ENCODE measurements around the gene HIGD1C. TPM values are rescaled to one million over a fixed set of nuclear protein-coding genes. Genes with fewer than 3 reads are reported as not detected.
"Not testable (repeated sequence)": the region's sequence is repeated elsewhere in the genome, so short reads cannot be mapped to it uniquely, and the experiment has no call there.

Gene HIGD1C
- total RNA-seq, 1 experiment from 2014 or later: not detected

DNA sequence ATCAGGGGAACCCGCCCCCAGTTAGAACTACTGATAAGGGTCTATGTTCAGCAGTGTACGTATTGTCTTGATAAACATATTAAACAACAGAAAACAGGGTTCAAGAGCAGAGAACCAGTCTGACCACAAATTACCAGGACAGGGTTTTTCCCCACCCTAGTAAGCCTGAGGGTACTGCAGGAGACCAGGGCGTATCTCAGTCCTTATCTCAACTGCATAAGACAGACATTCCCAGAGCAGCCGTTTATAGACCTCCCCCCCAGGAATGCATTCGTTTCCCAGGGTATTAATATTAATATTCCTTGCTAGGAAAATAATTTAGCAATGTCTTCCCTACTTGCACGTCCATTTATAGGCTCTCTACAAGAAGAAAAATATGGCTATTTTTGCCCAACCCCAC, 40.0 kb upstream of the HIGD1C start:
- H3K23ac ChIP-seq (ENCODE audit: insufficient read length, low read depth, low read length); H2BK15ac ChIP-seq (ENCODE audit: low read depth, low read length); H3K79me1 ChIP-seq (ENCODE audit: insufficient read depth, low read depth, low read length, poor library complexity, severe bottlenecking); H3K9ac ChIP-seq (ENCODE audit: extremely low read depth, insufficient read length, low read length); H2AFZ ChIP-seq (ENCODE audit: low read length); H3K4me1 ChIP-seq (ENCODE audit: insufficient read depth, low read length); H2BK20ac ChIP-seq (ENCODE audit: low read depth, low read length, poor library complexity, severe bottlenecking); H3K14ac ChIP-seq (ENCODE audit: insufficient read depth, low read length); H2BK120ac ChIP-seq (ENCODE audit: low read depth, low read length, poor library complexity, severe bottlenecking); H4K8ac ChIP-seq (replicated peaks; ENCODE audit: insufficient read length, low read depth, low read length); H3K27me3 ChIP-seq (ENCODE audit: insufficient read depth, low read length); H3K18ac ChIP-seq (ENCODE audit: insufficient read length, low read depth, low read length); H4K91ac ChIP-seq (ENCODE audit: insufficient read length, low read depth, low read length); H4K20me1 ChIP-seq (ENCODE audit: control insufficient read depth, insufficient read depth, insufficient read length); DNase-seq; H3K56ac ChIP-seq (ENCODE audit: insufficient read length, low read depth, low read length); H3K79me2 ChIP-seq (ENCODE audit: insufficient read depth, low read length); H3K4me2 ChIP-seq (ENCODE audit: insufficient read depth, insufficient read length, low read length); H3K27me3 Mint-ChIP-seq (ENCODE audit: low read depth); H3K27ac Mint-ChIP-seq; H2BK5ac ChIP-seq (ENCODE audit: insufficient read length, low read length); H4K5ac ChIP-seq (ENCODE audit: insufficient read length, low read depth, low read length); H3K23me2 ChIP-seq (ENCODE audit: insufficient read length, low read depth, low read length, poor library complexity, severe bottlenecking); H3T11ph ChIP-seq (ENCODE audit: low read length); H2AK5ac ChIP-seq (ENCODE audit: insufficient read length, low read length); H3K4ac ChIP-seq (ENCODE audit: low read depth, low read length); H2BK12ac ChIP-seq (ENCODE audit: insufficient read length, low read depth, low read length); H3K4me3 Mint-ChIP-seq; H3K27ac ChIP-seq (ENCODE audit: insufficient read length, low read depth, low read length): not testable (repeated sequence)
- Mint-ChIP-seq H3K9me3 (peaks cover 59 to 61% of the 10 kb centered on the region in 2 experiments), H3K36me3 (ENCODE audit: insufficient read depth in 1 of 3, low read depth in 3 of 3) (peaks cover 33 to 59% (median 54%) of the 10 kb centered on the region in 3 experiments), H3K4me1 (peaks cover 20 to 23% of the 10 kb centered on the region in 2 experiments)
- no CpG with 5 or more reads among the region's 6 CpGs for WGBS (ENCODE audit: extremely low coverage, insufficient read length, low lambda C conversion rate)
- H3K9me3 ChIP-seq (ENCODE audit: control insufficient read depth, low read depth, low read length): peaks cover 26% of the 10 kb centered on the region

Data from H9 (cell line).